SK-N-MC (cell line): ENCODE data around the gene DUSP1.

Experiments
- EZH2 ChIP-seq: fragments of 200-600 bp; sonication (generic); IDR thresholded peaks from one replicate; pipeline ENCODE4 v1.6.1; 2017; ENCODE audit warnings: antibody characterized with exemption
- FOXP2 ChIP-seq: optimal IDR thresholded peaks from 2 replicates; pipeline ENCODE3; 2011; ENCODE audit warnings: mild to moderate bottlenecking, moderate library complexity; ENCODE audit not compliant: insufficient read depth; ENCODE audit errors: extremely low read length, control extremely low read depth
- POLR2AphosphoS5 ChIP-seq: IDR thresholded peaks from 2 replicates; pipeline ENCODE4 v1.6.1; 2012; ENCODE audit warnings: mild to moderate bottlenecking, low read depth, low read length, borderline replicate concordance

DNA sequence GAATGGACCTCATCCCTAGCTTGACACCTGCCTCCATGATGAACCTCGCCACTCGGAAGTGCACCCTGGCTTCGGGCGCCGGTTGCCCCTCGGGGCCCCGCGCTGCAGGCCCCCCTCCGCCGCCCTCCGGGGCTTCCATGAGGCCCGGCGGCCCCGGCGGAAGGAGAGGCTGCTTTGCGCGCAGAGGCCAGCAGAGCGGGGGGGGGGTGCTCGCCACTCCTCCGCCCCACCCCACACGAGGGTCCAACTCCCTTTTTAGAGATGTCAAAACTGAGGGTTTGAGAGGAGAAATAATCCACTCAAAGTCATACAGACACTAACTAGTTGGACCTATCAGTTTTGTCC is 7.9 kb downstream of the DUSP1 start:
- TF ChIP-seq EZH2 (no peak), FOXP2 (no peak), POLR2AphosphoS5 (no peak)
